ENCODE measurements around the gene MYO16.

MYO16 gene

GRCh38 chr13:108629181-108629752, at the start of gene MYO16:
Gene MYO16 (plus strand): TSS chr13:108629611. CDS start chr13:108629845, 234 bp downstream.
- no peak for DNase-seq

DNA sequence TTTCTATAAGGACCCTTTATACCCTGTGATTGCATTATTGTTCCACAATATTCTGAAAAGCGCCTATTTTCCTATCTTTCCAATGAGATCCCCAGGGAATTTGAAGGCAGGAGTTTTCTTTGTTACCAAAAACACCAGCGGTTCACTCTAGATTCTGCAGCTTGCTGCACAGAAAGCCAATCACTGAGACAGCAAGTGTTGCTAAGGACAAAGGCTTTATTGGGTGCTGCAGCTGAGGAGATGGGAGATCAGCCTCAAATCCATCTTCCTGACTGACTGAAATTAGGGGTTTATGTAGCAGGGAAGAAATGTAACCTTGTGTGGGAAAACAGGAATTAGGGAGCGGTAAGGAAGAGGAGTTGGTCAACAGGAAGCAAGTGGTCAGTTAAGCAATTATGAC, 42.6 kb upstream of the MYO16 start:
- DNase-seq = no peak

DNA sequence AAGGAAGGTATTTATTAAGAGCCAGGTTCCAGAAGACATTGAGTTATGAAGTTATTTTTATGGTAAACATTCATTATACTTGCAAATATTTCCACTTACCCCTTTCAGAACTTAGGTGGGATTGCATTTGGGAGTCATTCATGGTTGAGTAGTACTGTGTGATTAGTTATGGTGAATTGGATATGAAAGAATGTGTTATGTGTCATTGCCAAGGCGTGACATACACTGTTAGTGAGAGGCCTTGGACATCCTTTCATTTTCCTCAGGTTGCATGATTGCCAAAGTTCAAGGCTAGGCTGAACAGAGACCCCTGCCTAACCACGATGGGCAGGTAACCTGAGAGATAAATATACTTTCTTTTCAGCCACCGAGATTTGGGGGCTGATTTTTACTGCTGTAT, 40.9 kb upstream of the MYO16 start:
- DNase-seq = no peak

GRCh38 chr13:108594153-108594552, 35.3 kb upstream of the MYO16 start:
- DNase-seq = no peak

DNA sequence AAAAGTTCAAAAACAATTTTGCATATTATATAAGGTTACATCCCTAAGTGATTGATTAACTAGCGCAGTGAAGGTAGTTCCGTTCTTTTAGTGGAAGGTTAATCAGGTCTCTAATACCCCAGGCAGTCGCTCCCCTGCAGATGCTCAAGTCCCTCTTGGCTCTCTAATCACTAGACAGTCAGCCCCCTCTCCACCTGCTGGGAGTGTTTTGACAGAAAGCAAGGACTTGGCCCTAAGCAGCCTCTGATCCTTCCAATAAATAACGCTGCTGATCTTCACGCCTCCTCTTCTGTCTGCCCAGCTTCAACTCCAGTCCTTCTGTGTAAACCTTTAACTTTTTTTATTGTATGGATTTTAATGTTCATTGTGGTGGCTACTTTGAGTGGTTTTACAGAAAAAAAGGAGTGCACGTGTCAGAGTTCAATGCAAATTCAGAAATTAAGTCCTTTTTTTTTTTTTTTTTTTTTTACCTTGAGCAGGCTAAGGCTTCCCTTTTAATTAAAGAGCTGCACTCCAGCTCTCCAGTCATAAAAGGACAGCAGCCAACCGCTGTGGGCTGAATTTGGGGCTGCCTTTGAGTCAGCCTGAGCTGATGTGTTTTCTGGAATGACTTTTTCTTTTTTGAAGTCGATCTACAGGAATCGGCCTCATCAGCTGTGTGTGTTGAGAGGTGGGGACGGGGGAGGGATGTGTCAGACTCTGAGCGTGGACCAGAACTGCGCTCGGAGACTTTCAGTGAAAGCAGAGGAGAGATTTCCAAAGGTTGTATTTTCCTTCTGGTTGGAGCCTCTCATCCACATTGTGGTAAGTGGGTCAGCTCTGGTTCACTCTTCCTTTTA, 33.8 kb upstream of the MYO16 start:
- no peak for DNase-seq

DNA sequence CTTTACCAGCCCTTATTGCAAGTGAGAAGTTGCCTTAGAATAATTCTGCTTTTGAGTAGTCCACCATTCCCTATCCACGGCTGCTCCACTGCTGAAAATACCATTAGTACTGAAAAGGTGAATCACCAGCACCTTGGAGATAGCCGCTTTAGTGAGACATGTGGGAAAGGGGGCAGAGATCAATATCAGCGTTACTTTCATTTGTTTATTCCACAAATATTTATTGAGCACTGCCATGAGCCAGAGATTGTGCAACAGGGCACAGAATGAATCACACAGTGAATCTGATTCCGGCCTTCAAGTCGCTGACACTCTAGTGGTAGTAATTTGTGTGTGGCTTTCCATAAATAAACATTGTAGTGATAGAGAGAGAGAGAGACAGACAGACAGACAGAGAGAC, 31.5 kb upstream of the MYO16 start:
- DNase-seq = no peak

GRCh38 chr13:108606424-108606823, 23.0 kb upstream of the MYO16 start:
- no peak for DNase-seq

DNA sequence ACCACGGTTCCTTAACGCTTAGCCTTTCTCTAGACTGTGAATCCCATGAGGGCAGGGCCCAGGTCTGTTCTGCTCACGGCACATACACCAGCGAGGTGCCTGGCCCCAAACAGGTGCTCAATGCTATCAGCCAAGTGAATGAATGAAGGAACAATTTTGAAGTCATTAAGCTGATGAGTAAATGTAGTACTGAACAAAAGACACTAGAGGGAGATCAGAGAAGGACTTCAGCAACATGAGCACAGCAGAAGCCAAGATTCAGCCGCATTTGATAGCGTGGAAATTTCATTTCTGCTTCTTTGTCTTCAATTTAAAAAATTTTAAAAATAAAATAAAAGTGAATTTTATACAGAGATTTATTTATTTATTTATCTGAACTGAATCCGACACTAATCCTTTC, 20.1 kb upstream of the MYO16 start:
- no peak for DNase-seq

GRCh38 chr13:108610507-108610906, 18.9 kb upstream of the MYO16 start:
- no peak for DNase-seq

DNA sequence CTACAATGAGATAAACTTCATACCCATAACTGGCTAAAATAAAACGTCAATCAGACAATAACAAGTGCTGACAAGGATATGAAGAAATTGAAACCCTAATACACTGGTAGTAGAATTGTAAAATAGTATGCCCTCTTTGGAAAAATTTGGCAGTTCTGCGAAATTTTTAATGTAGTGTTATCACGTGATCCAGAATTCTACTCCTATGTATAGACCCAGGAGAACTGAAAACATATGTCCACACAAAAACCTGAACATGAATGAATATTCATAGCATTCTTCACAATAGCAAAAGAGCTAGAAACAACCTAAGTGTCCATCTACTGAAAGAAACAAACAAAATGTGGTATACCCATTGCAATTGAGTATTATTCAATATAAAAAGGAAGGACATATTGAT, 14.2 kb upstream of the MYO16 start:
- DNase-seq = no peak

- DNase-seq = no peak
Measured at GRCh38 chr13:108618233-108618632, 11.2 kb upstream of the MYO16 start.

DNA sequence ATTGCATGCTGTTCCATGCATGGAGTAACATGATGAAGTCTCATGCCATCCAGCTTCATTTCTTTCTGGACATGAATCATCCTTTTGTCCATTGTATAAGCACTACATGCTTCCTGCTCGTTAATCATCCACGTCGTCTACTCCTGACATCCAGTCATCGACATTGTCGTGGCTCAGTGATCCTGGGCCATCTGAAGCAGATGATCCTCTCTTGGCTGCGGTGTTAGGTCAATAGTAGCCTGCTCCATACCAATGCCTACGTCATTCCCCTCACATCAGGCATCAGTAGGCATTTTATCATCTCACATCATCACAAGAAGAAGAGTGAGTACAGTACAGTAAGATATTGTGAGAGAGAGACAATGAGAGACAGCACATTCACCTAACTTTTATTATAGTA, 7.9 kb upstream of the MYO16 start:
- no peak for DNase-seq

GRCh38 chr13:108624108-108624507, 5.3 kb upstream of the MYO16 start:
- no peak for DNase-seq

DNA sequence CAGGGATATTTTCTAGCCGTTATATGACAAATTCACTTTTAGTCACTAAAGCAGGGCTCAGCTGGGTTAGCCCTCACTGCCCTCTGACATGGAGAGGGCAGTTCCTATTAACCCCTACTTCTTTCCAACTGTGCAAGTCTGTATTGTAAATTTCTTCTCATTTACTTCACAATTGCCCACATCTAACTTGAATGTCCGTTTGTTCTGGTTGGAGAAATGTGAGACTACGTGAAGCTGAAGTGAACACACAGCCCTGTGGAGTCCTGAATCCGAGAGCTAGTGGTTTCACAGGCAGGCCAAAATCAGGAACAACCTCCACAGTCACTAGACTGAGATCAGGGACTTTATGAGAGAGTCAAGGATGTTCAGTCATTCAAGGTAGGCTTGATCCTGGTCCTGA, 4.4 kb upstream of the MYO16 start:
- no peak for DNase-seq

- no peak for DNase-seq
Measured at GRCh38 chr13:108629988-108630387, 577 bp downstream of the MYO16 start.

DNA sequence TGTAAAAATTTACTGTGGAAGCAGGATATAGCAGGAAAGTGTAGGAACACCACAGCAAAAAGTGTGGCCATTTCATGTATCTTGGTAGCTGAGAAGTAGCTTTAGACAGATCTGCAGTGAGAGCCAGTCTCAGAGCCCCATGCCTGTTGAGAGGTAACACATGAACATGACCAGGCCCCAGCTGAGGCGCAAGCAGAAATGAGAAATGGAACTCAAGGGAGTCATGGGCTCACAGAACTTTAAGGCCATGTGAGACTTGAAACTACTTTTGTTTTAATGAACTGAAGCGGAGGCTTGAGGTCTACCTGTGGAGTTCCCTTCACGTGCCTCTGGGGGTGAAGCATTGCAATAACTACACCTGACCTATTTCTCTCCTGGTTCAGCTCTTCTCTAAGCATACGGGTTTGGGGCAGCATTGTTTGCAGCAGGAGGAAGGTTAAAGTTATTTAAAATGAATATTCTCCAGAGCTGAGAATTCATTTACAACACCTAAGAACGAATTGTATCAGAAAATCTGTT, 3.3 kb downstream of the MYO16 start:
- no peak for DNase-seq

DNA sequence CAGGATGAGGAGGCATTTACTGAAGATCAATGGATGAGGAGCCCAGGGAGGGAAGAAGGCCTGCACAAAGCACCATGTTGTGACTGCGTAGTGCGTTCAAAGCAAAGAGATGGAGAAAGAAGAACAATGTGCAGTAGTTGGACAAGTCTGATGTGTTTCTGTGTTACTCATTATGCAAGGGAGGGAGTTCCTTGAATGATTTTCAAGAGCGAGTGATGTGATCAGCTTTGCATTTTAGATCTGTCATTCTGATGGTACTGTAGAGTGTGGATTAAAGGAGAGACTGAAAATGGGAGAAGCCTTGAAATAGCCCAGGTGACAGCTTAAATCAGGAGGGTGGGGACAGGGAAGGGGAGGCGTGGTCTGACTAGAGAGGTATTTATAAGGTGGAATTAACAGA, 9.5 kb downstream of the MYO16 start:
- no peak for DNase-seq

DNA sequence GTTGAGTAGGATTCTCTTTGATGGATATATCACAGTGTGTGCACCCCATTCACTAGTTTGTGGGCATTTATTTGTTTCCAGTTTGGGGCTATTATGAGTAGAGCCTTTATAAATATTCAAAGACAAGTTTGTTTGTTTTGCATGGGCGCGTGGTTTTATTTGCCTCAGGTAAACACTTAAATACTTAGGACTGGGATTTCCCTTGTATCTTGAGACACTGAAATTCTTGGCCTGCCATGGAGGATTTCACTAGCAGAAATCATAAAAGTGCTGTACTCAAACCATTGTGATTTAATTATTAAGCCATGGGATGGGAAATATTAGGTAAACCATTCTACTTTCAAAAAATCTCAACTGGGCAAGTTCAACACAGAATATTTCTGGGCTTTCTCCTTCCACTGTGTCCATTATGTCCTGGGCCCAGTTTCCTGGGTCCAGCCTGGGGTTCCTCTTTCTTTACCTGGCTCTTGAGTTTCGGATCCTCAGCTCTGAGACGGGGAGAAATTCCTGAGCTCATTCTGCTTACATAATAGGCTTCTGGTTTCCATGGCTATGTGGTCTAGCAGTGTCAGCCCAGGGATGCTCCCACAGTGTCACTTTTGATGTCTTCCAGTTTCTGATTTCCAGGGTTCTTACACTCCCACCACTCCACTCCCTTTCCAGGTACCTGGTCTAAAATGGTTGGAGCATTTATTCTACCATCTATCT, 14.4 kb downstream of the MYO16 start:
- DNase-seq = no peak

GRCh38 chr13:108645376-108645775, 16.0 kb downstream of the MYO16 start:
- no peak for DNase-seq

- DNase-seq = no peak
Measured at GRCh38 chr13:108650271-108650670, 20.9 kb downstream of the MYO16 start.

GRCh38 chr13:108656742-108657141, 27.3 kb downstream of the MYO16 start:
- no peak for DNase-seq

DNA sequence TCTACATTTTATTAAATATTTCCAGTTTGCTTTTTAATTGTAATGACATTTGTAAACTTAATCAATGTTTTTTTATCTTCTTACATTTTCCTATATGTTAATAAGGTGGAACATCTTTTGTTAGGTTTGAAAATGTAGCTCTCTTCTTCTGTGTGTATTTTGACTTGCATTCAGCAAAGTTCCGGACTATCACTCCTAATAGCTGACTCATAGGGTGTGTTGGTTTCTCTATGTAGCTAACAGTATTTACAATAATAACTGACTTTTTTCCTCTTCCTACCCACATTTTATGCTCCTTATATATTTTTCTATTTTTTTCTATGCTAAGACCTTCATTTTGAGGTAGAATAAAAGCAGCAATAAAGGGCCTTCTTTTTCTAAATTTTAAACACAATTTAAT, 28.1 kb downstream of the MYO16 start:
- DNase-seq = no peak

DNA sequence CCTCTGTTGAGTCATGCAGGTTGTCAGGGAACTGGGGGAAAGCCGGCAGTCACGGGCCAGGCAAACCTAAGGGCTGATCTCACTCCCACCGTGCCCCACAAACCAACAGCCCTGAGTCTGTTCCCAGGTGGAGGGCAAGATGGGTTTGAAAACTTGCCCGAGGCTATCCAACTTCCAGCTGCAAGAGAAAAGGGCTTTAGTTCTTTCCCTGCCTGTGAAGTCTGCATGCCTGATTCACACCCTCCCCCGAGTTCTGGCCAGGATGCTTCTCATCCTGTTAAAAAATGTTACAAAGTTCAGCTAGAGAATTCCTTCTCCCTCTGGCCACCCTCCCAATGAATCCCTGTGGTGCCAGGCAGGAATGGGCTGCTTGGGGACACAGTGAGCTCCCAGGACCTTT, 33.1 kb downstream of the MYO16 start:
- no peak for DNase-seq

DNA sequence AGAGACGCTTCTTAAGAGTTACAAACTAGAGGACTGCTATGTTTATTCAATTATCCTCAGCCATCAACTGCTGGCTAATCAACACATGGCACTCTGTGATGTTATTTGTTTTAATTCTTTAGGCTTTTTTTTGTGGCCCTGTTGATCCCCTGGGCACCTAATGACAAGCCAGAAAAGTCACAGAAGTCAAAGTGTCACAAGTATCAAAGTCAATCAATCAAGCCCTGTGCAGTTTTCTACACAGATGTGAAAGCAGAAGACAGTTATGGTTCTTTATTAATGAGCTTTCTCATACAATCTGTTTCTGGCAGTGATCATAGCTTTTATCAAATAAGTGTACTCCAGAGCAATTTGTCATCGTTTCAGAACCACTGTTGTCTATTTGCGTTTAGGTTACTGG, 34.3 kb downstream of the MYO16 start:
- DNase-seq = no peak
